Measurements from ENCODE around the gene TANGO6. TPM values are rescaled to one million over a fixed set of nuclear protein-coding genes. Genes with fewer than 3 reads are reported as not detected.
"Not testable (repeated sequence)": the region's sequence is repeated elsewhere in the genome, so short reads cannot be mapped to it uniquely, and the experiment has no call there.

The TANGO6 gene
- total RNA-seq, 2 donors from 2014 or later, result 23.8 to 38.4 TPM

- DNase-seq (ENCODE audit: low spot score in 2 of 2) (no peak), ATAC-seq (no peak)
- H3K36me3 Mint-ChIP-seq, result peaks cover 0 to 12% of the 10 kb centered on the region in 2 donors
- peak overlapping the region in 1 of 2 donors; percentile 69 for H3K27ac Mint-ChIP-seq
- no peaks in the 10 kb centered on the region for H3K9me3 Mint-ChIP-seq
These were observed 130.3 kb downstream of the TANGO6 start for GRCh38 chr16:68973611-68974120.

DNA sequence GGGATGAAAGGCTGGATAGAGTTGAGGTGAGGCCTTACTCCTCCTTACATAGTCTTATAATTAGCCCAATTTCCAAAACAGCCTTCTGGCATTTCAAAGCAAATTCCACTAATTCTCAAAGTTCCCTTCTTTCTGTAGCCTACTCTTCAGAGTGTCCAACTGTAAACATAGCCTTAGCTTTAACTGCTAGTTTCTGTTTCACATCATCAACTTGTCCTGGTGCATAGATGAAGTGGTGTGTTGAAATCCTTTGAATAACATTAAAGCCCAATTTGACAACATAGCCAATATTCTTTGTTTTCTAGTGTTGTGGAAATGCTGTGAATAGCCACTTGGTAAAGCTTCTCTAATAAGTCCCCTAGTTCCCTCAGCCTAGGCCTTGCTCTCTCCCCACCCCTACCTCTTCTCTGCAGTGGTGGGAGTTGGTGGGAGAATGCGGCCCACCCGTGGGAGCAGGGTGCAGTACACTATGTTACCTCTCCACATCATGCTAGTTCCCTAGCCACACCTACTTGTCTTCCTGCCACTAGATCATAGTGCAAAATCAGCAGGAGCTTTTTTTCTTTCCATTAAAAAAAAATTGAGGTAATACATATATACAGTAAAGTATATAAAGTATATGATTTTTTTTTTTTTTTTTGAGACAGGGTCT, 135.1 kb downstream of the TANGO6 start:
- Mint-ChIP-seq H3K27ac (no peak overlapping the region), H3K36me3 (peaks cover 0 to 11% of the 10 kb centered on the region in 2 donors), H3K9me3 (no peaks in the 10 kb centered on the region)
- ATAC-seq, result no peak
- DNase-seq (ENCODE audit: low spot score in 2 of 2), result no peak

DNA sequence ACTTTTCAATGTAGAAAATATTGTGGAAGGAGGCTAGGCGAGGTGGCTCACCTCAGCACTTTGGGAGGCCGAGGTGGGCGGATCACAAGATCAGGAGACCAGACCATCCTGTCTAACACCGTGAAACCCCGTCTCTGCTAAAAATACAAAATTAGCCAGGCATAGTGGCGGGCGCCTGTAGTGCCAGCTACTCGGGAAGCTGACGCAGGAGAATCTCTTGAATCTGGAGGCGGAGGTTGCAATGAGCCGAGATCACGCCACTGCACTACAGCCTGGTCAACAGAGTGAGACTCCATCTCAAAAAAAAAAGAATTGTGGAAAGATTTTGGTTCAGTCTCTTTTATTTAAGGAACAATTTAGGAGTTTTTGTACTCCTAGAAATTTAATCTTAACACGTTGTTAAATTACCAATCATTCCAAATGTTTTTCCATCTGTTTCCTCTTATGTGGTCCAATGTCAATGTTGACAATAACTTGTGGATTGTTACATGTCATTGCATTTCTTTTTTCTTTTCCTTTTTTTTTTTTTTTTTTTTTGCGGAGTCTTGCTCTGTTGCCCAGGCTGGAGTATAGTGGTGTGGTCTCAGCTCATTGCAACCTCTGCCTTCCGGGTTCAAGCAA, 137.5 kb downstream of the TANGO6 start:
- no peaks in the 10 kb centered on the region for H3K9me3 Mint-ChIP-seq
- peaks cover 0 to 5% of the 10 kb centered on the region in 2 donors for H3K36me3 Mint-ChIP-seq
- ATAC-seq (no peak), DNase-seq (ENCODE audit: low spot score in 2 of 2) (no peak)
- no peak overlapping the region for H3K27ac Mint-ChIP-seq

- no peak overlapping the region for H3K27ac Mint-ChIP-seq
- peaks cover 0 to 5% of the 10 kb centered on the region in 2 donors for H3K36me3 Mint-ChIP-seq
- no peak for DNase-seq (ENCODE audit: low spot score in 2 of 2)
- no peaks in the 10 kb centered on the region for H3K9me3 Mint-ChIP-seq
- ATAC-seq, result no peak
These were observed 138.6 kb downstream of the TANGO6 start for GRCh38 chr16:68981971-68982370.

GRCh38 chr16:68984467-68984866, 141.1 kb downstream of the TANGO6 start:
- no peak for DNase-seq (ENCODE audit: low spot score in 2 of 2)
- Mint-ChIP-seq H3K36me3 (peaks cover 0 to 5% of the 10 kb centered on the region in 2 donors), H3K27ac (peak overlapping the region in 1 of 2 donors; percentile 68), H3K9me3 (no peaks in the 10 kb centered on the region)
- no peak for ATAC-seq

DNA sequence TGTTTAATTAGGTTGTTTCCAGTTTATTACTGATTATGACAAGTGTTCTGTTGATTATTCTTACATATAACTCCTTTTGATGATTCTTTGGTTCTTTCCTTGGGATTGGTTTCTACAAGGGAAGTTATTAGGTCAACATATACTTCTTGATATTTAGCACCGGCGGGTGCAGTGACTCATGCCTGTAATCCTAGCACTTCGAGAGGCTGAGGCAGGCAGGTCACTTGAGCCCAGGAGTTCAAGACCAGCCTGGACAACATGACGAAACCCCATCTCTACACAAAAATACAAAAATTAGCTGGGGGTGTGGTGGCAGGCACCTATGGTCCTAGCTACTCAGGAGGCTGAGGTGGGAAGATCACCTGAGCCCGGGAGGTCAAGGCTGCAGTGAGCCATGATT, 141.9 kb downstream of the TANGO6 start:
- ATAC-seq (no peak), DNase-seq (ENCODE audit: low spot score in 2 of 2) (no peak)
- Mint-ChIP-seq H3K9me3 (no peaks in the 10 kb centered on the region), H3K27ac (no peak overlapping the region), H3K36me3 (peaks cover 0 to 5% of the 10 kb centered on the region in 2 donors)

GRCh38 chr16:68985855-68986254, 142.5 kb downstream of the TANGO6 start:
- no peak overlapping the region for H3K27ac Mint-ChIP-seq
- no peak for ATAC-seq
- no peak for DNase-seq (ENCODE audit: low spot score in 2 of 2)
- H3K36me3 Mint-ChIP-seq, result peaks cover 0 to 5% of the 10 kb centered on the region in 2 donors
- no peaks in the 10 kb centered on the region for H3K9me3 Mint-ChIP-seq

DNA sequence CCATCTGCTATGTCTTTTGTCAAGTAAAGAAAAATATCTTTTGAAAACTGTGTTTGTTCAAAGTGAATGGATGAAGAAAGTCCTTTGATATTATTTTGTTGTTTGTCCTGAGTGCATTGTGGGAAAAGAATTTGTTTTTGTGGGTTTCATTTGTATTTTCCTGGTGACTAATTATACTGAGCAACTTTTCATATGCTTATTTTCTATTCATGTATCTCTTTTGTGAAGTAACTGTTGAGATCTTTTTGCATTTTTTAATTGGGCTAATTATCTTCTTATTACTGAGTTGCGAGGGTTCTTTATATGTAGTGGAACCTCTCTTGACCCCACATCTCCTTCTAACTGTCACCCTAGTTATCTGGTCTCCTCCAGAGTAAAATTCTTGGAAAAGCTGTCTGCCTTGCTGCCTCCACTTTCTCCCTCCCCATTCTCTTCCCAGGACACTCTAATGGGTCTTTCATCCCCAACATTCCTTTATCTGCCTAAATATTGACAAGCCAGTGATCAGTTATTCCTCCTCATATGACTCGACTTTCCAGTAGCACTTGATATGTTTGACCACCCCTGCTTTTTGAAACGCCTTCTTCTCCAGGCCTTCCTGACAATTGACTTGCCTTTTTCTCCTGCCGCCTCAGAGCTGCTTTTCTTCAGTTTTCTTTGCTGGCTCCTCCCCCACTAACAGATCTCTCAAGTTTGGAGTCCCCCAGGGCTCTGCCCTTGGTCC, 144.6 kb downstream of the TANGO6 start:
- DNase-seq (ENCODE audit: low spot score in 2 of 2), result no peak
- Mint-ChIP-seq H3K9me3 (no peaks in the 10 kb centered on the region), H3K27ac (no peak overlapping the region), H3K36me3 (peaks cover 0 to 5% of the 10 kb centered on the region in 2 donors)
- ATAC-seq, result no peak

DNA sequence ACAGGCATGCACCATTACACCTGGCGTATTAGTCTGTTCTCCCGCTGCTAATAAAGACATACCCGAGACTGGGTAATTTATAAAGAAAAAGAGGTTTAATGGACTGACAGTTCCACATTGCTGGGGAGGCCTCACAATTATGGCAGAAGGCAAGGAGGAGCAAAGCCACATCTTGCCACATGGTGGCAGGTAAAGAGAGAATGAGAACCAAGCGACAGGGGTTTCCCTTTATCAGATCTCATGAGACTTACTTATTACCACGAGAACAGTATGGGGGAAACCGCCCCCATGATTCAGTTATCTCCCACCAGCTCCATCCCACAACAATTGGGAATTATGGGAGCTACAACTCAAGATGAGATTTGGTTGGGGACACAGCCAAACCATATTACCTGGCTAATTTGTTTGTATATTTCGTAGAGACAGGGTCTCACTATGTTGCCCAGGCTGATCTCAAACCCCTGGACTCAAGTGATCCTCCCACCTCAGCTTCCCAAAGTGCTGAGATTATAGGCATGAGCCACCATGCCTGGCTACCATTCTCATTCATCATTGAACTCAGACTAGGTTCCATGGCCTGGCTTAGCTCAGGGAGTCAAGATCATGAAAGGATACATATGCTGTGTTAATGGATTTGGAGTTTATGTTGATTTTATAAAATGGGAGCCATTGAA, 147.0 kb downstream of the TANGO6 start:
- H3K27ac Mint-ChIP-seq; ATAC-seq; H3K9me3 Mint-ChIP-seq; H3K36me3 Mint-ChIP-seq; DNase-seq (ENCODE audit: low spot score in 2 of 2): not testable (repeated sequence)

- DNase-seq (ENCODE audit: low spot score in 2 of 2), result no peak
- ATAC-seq, result no peak
These were observed 147.7 kb downstream of the TANGO6 start for GRCh38 chr16:68991075-68991474.

GRCh38 chr16:68992521-68992920, 149.2 kb downstream of the TANGO6 start:
- Mint-ChIP-seq H3K36me3 (no peaks in the 10 kb centered on the region), H3K9me3 (no peaks in the 10 kb centered on the region), H3K27ac (no peak overlapping the region)
- DNase-seq (ENCODE audit: low spot score in 2 of 2) (no peak), ATAC-seq (no peak)

More at GRCh38 chr16:68991075-68991474, 147.7 kb downstream of the TANGO6 start:
- no peak overlapping the region for H3K27ac Mint-ChIP-seq
- no peaks in the 10 kb centered on the region for H3K9me3 Mint-ChIP-seq
- no peaks in the 10 kb centered on the region for H3K36me3 Mint-ChIP-seq

GRCh38 chr16:68993456-68993855, 150.1 kb downstream of the TANGO6 start:
- DNase-seq (ENCODE audit: low spot score in 2 of 2) (no peak), ATAC-seq (no peak)
- Mint-ChIP-seq H3K36me3 (no peaks in the 10 kb centered on the region), H3K9me3 (no peaks in the 10 kb centered on the region), H3K27ac (no peak overlapping the region)

- Mint-ChIP-seq H3K27ac (no peak overlapping the region), H3K9me3 (no peaks in the 10 kb centered on the region), H3K36me3 (no peaks in the 10 kb centered on the region)
- ATAC-seq (no peak), DNase-seq (ENCODE audit: low spot score in 2 of 2) (no peak)
These were observed 150.6 kb downstream of the TANGO6 start for GRCh38 chr16:68993885-68994284.

DNA sequence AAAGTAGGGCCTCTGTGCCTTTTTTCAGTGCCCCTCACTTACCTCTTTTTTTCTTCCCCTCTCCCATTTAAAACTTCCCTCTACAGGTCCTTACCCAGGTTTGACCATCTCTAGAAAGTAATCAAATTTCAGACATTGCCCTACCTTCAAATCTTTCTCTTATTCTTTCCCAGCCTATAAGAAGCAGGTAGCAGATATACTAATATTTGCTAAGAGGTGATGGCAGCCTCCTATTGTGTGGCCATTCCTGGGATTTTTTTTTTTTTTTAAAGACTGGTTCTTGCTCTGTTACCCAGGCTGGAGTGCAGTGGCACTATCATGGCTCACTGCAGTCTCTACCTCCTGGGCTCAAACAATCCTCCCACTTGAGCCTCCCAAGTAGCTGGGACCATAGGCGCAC, 151.0 kb downstream of the TANGO6 start:
- Mint-ChIP-seq H3K9me3 (no peaks in the 10 kb centered on the region), H3K36me3 (no peaks in the 10 kb centered on the region), H3K27ac (peak overlapping the region in 1 of 2 donors; percentile 65)
- DNase-seq (ENCODE audit: low spot score in 2 of 2), result no peak
- no peak for ATAC-seq

DNA sequence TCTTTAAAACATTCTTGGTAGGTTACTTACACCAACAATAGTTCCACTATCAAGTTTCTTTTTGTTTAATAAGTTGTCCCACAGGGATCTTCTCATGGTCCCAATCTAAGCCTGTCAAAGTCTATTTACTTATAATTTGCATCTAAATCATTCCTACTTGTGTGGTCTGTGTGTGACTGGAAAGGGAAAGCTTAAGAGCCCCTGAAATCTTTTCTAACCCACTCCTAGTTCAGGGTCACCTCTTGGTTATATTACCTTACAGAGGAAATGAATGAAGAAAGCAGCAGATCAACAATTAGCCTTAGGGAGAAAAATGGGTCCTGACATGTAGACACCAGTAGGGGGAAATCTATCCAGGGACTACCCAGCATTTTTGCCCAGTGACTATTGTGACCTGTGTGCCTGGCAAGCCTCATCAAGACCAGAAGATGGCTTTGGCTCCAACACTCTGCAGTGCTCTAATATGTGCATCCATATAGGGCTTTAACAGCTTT, 151.7 kb downstream of the TANGO6 start:
- ATAC-seq (no peak), DNase-seq (ENCODE audit: low spot score in 2 of 2) (no peak)
- Mint-ChIP-seq H3K9me3 (no peaks in the 10 kb centered on the region), H3K36me3 (no peaks in the 10 kb centered on the region), H3K27ac (no peak overlapping the region)

DNA sequence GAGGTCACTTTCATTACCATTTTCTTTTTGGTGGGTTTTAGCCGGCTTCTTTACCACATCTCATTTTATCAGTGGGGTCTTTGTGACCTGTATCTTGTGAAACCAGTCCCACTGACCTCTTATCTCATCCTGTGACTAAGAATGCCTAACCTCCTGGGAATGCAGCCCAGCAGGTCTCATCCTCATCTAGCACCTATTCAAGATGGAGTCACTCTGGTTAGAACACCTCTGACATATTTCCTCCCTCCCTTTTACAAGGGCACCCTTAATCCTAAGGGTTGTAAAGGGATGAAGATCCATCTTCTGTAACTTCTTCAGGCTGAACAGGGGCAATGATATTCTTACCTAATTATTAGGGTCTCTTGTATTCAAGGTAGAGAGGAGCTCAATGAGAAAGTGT, 154.2 kb downstream of the TANGO6 start:
- DNase-seq (ENCODE audit: low spot score in 2 of 2) (no peak), ATAC-seq (no peak)
- Mint-ChIP-seq H3K9me3 (peaks cover 3 to 5% of the 10 kb centered on the region in 2 donors), H3K36me3 (peaks cover 12 to 15% of the 10 kb centered on the region in 2 donors), H3K27ac (no peak overlapping the region)

DNA sequence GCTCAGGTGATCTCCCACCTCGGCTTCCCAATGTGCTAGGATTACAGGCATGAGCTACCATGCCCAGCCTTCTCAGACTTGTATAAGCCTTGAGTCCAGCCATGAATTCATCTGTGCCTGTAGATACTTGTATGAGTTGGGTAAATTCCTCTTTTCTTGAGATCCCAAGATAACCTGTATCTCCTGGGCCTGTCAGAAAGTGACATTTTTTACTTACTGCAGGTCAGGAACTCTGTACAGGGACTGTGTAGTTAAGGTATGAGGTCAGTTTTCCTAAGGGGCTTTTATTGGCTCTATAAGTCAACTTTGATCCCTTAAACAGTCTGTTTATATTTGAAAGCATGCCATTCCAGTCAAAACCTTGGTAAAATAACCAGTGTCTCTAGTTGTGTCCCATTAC, 155.8 kb downstream of the TANGO6 start:
- DNase-seq (ENCODE audit: low spot score in 2 of 2), result no peak
- no peak overlapping the region for H3K27ac Mint-ChIP-seq
- peaks cover 3 to 5% of the 10 kb centered on the region in 2 donors for H3K9me3 Mint-ChIP-seq
- no peak for ATAC-seq
- peaks cover 13 to 29% of the 10 kb centered on the region in 2 donors for H3K36me3 Mint-ChIP-seq

Data from activated naive CD4-positive, alpha-beta T cell treated with anti-CD3 and anti-CD28 coated beads, Interleukin-2, amount 50 U/mL, for 72 hours (primary cell).